Neural progenitor cell (in vitro differentiated cells): ENCODE data around the gene PIK3CG. TPM values are rescaled to one million over a fixed set of nuclear protein-coding genes. Genes with fewer than 3 reads are reported as not detected.

Experiments used
- DNase-seq: peaks from one replicate; pipeline ENCODE4 v3.0.0-alpha.2; 2016; ENCODE audit warnings: low spot score
- H2AFZ ChIP-seq: fragments of 200-600 bp; sonication (generic); replicated peaks from 2 replicates; pipeline ENCODE4 v1.6.1; 2016; ENCODE audit warnings: antibody characterized with exemption
- H3F3A ChIP-seq: fragments of 200-600 bp; sonication (generic); 2 replicates; pipeline ENCODE4 v1.6.1; 2016; ENCODE audit warnings: antibody characterized with exemption, low read depth
- H3K27ac ChIP-seq: fragments of 200-600 bp; sonication (generic); 2 replicates; pipeline ENCODE4 v1.5.1; 2016; ENCODE audit warnings: mild to moderate bottlenecking
- H3K27me3 ChIP-seq: fragments of 200-600 bp; sonication (generic); 2 replicates; pipeline ENCODE4 v1.6.1; 2016; ENCODE audit warnings: mild to moderate bottlenecking, moderate library complexity
- H3K36me3 ChIP-seq: fragments of 200-600 bp; sonication (generic); 2 replicates; pipeline ENCODE4 v1.5.1; 2016
- H3K4me1 ChIP-seq: fragments of 200-600 bp; sonication (generic); 2 replicates; pipeline ENCODE4 v1.6.1; 2016; ENCODE audit warnings: mixed run types
- H3K4me2 ChIP-seq: fragments of 200-600 bp; sonication (generic); 2 replicates; pipeline ENCODE4 v1.6.1; 2016
- H3K4me3 ChIP-seq: fragments of 200-600 bp; sonication (generic); 2 replicates; pipeline ENCODE4 v1.5.1; 2016
- H3K79me2 ChIP-seq: fragments of 200-600 bp; sonication (generic); 2 replicates; pipeline ENCODE4 v1.6.1; 2016; ENCODE audit warnings: low read depth
- H3K9ac ChIP-seq: fragments of 200-600 bp; sonication (generic); 2 replicates; pipeline ENCODE4 v1.6.1; 2016
- H3K9me3 ChIP-seq: fragments of 200-600 bp; sonication (generic); 2 replicates; pipeline ENCODE4 v1.5.1; 2016; ENCODE audit warnings: low read depth
- H4K20me1 ChIP-seq: fragments of 200-600 bp; sonication (generic); 2 replicates; pipeline ENCODE4 v1.6.1; 2016; ENCODE audit warnings: low read depth
- H3K27ac Mint-ChIP-seq: 3 replicates; pipeline ENCODE4 v1.8.0; 2021; ENCODE audit warnings: mixed read lengths
- H3K27me3 Mint-ChIP-seq: 2 replicates; pipeline ENCODE4 v1.8.0; 2022; ENCODE audit warnings: low read depth, mild to moderate bottlenecking, inconsistent platforms, moderate library complexity, mixed read lengths; ENCODE audit not compliant: insufficient read depth
- H3K36me3 Mint-ChIP-seq: 3 replicates; pipeline ENCODE4 v1.8.0; 2021; ENCODE audit warnings: mixed read lengths
- H3K4me1 Mint-ChIP-seq: 3 replicates; pipeline ENCODE4 v1.8.0; 2021; ENCODE audit warnings: mixed read lengths
- H3K4me3 Mint-ChIP-seq: 3 replicates; pipeline ENCODE4 v1.8.0; 2021; ENCODE audit warnings: mild to moderate bottlenecking, moderate library complexity, mixed read lengths
- H3K9me3 Mint-ChIP-seq: 3 replicates; pipeline ENCODE4 v1.8.0; 2020; ENCODE audit warnings: mixed read lengths
- CTCF ChIP-seq: fragments of 200-600 bp; sonication (generic); IDR thresholded peaks from 2 replicates; pipeline ENCODE4 v1.5.1; 2017; ENCODE audit warnings: antibody characterized with exemption, mild to moderate bottlenecking
- EZH2 ChIP-seq: fragments of 200-600 bp; sonication (generic); IDR thresholded peaks from 2 replicates; pipeline ENCODE4 v1.6.1; 2017; ENCODE audit warnings: antibody characterized with exemption, mild to moderate bottlenecking, moderate library complexity
- EZH2phosphoT487 ChIP-seq: fragments of 200-600 bp; sonication (generic); IDR thresholded peaks from 2 replicates; pipeline ENCODE4 v1.6.1; 2017; ENCODE audit warnings: antibody characterized with exemption
- total RNA-seq: library from RNA; depleted of rRNA; stranded (reverse); fragments of >200 nt; gene quantifications from 2 replicates; pipeline ENCODE4 v1.2.3, GENCODE V29; 2015; ENCODE audit warnings: low replicate concordance

PIK3CG gene
- total RNA-seq, 1 donor from 2014 or later, result not detected

GRCh38 chr7:106883456-106884026, 18.5 kb downstream of the PIK3CG start:
- H3K27me3 ChIP-seq, result no peaks in the 10 kb centered on the region
- no peak overlapping the region for H3K27ac ChIP-seq
- peaks cover 12% of the 10 kb centered on the region for H3K9me3 Mint-ChIP-seq
- no peak overlapping the region for H2AFZ ChIP-seq
- H3K27ac Mint-ChIP-seq, result no peak overlapping the region
- no peak for DNase-seq
- H3K4me2 ChIP-seq, result no peak overlapping the region
- H3K4me1 Mint-ChIP-seq, result peaks cover 19% of the 10 kb centered on the region
- no peak for TF ChIP-seq CTCF
- no peak for TF ChIP-seq EZH2phosphoT487
- no peak for TF ChIP-seq EZH2
- no peaks in the 10 kb centered on the region for H3K4me1 ChIP-seq
- H3K36me3 ChIP-seq, result no peaks in the 10 kb centered on the region
- no peaks in the 10 kb centered on the region for H3K9me3 ChIP-seq
- H3K9ac ChIP-seq, result no peak overlapping the region
- no peak overlapping the region for H3K4me3 Mint-ChIP-seq
- H3K4me3 ChIP-seq, result no peak overlapping the region
- H4K20me1 ChIP-seq, result no peaks in the 10 kb centered on the region
- peaks cover 6% of the 10 kb centered on the region for H3K27me3 Mint-ChIP-seq
- H3K79me2 ChIP-seq, result no peaks in the 10 kb centered on the region
- H3K36me3 Mint-ChIP-seq, result no peaks in the 10 kb centered on the region
- no peaks in the 10 kb centered on the region for H3F3A ChIP-seq

- no peaks in the 10 kb centered on the region for H3K79me2 ChIP-seq
- no peaks in the 10 kb centered on the region for H3K27me3 ChIP-seq
- DNase-seq, result no peak
- Mint-ChIP-seq H3K27me3 (peaks cover 6% of the 10 kb centered on the region), H3K27ac (no peak overlapping the region), H3K36me3 (no peaks in the 10 kb centered on the region), H3K4me3 (no peak overlapping the region), H3K9me3 (peaks cover 12% of the 10 kb centered on the region), H3K4me1 (peaks cover 19% of the 10 kb centered on the region)
- TF ChIP-seq EZH2, result no peak
- no peak for TF ChIP-seq CTCF
- no peak overlapping the region for H3K27ac ChIP-seq
- H3K9ac ChIP-seq, result no peak overlapping the region
- no peak overlapping the region for H2AFZ ChIP-seq
- no peaks in the 10 kb centered on the region for H3K4me1 ChIP-seq
- no peaks in the 10 kb centered on the region for H3K9me3 ChIP-seq
- no peak overlapping the region for H3K4me3 ChIP-seq
- H3K4me2 ChIP-seq, result no peak overlapping the region
- H3F3A ChIP-seq, result no peaks in the 10 kb centered on the region
- H3K36me3 ChIP-seq, result no peaks in the 10 kb centered on the region
- H4K20me1 ChIP-seq, result no peaks in the 10 kb centered on the region
Measured at GRCh38 chr7:106885652-106886051, 20.6 kb downstream of the PIK3CG start.

- H3K36me3 ChIP-seq, result no peaks in the 10 kb centered on the region
- H3K79me2 ChIP-seq, result no peaks in the 10 kb centered on the region
- no peaks in the 10 kb centered on the region for H3K27me3 ChIP-seq
- TF ChIP-seq EZH2 (no peak), EZH2phosphoT487 (no peak), CTCF (no peak)
- Mint-ChIP-seq H3K27me3 (peaks cover 5% of the 10 kb centered on the region), H3K36me3 (no peaks in the 10 kb centered on the region), H3K4me3 (no peak overlapping the region), H3K4me1 (peaks cover 17% of the 10 kb centered on the region), H3K27ac (no peak overlapping the region), H3K9me3 (peaks cover 12% of the 10 kb centered on the region)
- H4K20me1 ChIP-seq, result no peaks in the 10 kb centered on the region
- no peaks in the 10 kb centered on the region for H3K9me3 ChIP-seq
- H2AFZ ChIP-seq, result no peak overlapping the region
- DNase-seq, result no peak
- no peak overlapping the region for H3K27ac ChIP-seq
- no peaks in the 10 kb centered on the region for H3K4me1 ChIP-seq
- no peak overlapping the region for H3K9ac ChIP-seq
- no peaks in the 10 kb centered on the region for H3F3A ChIP-seq
- H3K4me3 ChIP-seq, result no peak overlapping the region
- H3K4me2 ChIP-seq, result no peak overlapping the region
Measured at GRCh38 chr7:106887421-106887820, 22.3 kb downstream of the PIK3CG start.
